Brain microvascular endothelial cell (primary cell): Measurements from ENCODE around the gene PDXK.

Experiments
- DNase-seq: peaks from one replicate; pipeline ENCODE4 v3.0.0-alpha.2; 2020
- H3K27ac ChIP-seq: fragments of 250-450 bp; sonication (Bioruptor Pico); 2 replicates; pipeline ENCODE4 v1.5.1; 2020; ENCODE audit warnings: mild to moderate bottlenecking, moderate library complexity
- H3K27me3 ChIP-seq: fragments of 250-450 bp; sonication (Bioruptor Pico); replicated peaks from 2 replicates; pipeline ENCODE4 v1.5.1; 2020; ENCODE audit warnings: mild to moderate bottlenecking
- H3K36me3 ChIP-seq: fragments of 250-450 bp; sonication (Bioruptor Pico); replicated peaks from 2 replicates; pipeline ENCODE4 v1.5.1; 2020; ENCODE audit warnings: mild to moderate bottlenecking
- H3K4me3 ChIP-seq: 2 replicates; pipeline ENCODE4 v1.5.1; 2011; ENCODE audit warnings: low read depth, mild to moderate bottlenecking, control low read depth, low read length, moderate library complexity
- CTCF ChIP-seq: IDR thresholded peaks from 2 replicates; pipeline ENCODE4 v1.5.1; 2011; ENCODE audit warnings: low read depth, mild to moderate bottlenecking, moderate library complexity, low read length, control low read depth, inconsistent platforms; ENCODE audit errors: missing control alignments
- in situ Hi-C: cut with HindIII; loops from 2 replicates; pipeline ENCODE4 v1.10.0; 2017; ENCODE audit warnings: low sequenced_read_pairs, low pct_ligation_motif_present

The PDXK gene

DNA sequence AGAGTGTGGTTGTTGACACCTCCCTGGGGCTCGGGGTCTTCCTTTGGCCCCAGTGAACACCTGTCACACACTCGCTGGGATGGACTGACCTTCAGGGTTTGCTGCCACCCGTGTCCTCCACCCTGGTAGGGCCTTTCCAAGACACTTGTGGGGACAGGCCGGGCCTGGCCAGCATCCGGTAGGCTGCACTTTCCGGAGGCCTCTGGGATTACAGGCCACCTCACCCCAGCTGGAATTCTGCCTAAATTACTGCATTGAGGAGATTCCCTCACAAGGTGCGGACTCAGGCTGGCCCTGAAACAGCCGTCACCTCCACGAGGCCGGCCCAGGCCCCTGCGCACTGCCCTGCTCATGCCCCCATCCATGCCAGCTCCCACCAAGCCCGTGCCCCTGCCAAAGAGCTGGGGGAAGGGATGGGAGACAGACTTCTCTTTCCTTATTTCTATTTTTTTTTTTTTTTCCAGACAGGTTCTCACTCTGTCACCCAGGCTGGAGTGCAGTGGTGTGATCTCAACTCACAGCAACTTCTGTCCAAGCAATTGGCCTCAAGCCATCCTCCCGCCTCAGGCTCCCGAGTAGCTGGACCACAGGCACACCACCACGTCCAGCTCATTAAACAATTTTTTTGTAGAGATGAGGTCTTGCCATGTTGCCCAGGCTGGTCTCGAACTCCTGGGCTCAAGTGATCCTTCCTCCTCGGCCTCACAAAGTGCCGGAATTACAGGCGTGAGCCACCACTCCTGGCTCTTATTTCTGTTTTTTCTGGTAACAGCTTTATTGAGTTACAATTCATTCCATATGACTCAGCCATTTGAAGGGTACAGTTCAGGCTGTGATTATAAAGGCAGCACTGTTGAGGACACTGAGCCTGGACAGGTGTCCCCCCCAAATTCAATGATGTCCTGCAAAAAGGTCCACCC lies 45.9 kb downstream of the PDXK start:
- DNase-seq: no peak
- in situ Hi-C loops: no loop called here
- Histone ChIP-seq H3K27ac (no peak overlapping the region), H3K27me3 (no peaks in the 10 kb centered on the region), H3K4me3 (no peak overlapping the region), H3K36me3 (peaks cover 15% of the 10 kb centered on the region)
- TF ChIP-seq CTCF: no peak

DNA sequence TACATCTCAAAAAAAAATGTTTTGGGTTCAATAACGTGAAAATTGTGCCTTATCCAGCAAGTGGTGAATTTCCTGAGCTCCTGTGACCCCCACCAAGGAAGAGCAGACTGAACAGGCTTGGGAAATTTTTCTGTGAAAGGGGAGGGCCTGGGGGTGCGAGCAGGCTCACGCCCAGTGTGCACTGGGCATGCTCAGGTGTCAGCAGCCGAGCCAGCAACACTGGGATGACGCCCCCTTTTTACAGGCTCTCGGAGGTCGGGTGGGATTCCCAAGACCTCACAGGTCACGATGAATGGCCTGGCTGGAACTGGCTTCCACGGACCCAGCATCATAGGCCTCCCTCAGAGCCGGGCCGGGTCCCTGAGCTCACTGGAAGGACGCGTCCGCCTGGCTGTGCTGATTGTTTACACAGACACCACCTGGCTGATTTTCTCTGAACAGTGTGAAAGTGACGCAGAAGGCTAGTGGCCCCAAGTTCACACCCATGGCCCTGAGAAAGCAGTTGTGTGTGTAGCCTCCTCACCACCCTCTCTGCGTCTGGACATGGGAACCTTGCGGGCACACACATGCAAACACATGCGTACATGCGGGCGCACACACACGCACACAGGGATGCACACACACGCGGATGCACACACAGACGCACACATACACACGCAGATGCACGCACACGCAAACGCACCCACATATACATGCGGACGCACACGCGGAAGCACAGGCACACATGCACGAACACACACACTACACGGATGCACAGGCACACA lies 48.0 kb downstream of the PDXK start:
- no peak for DNase-seq
- no peak overlapping the region for H3K4me3 ChIP-seq
- TF ChIP-seq CTCF: no peak
- H3K27me3 ChIP-seq: no peaks in the 10 kb centered on the region
- H3K36me3 ChIP-seq: peaks cover 8% of the 10 kb centered on the region
- in situ Hi-C loops: no loop called here
- no peak overlapping the region for H3K27ac ChIP-seq

GRCh38 chr21:43767498-43767983 lies 48.6 kb downstream of the PDXK start:
- in situ Hi-C loops: no loop called here
- Histone ChIP-seq H3K27ac (peak overlapping the region; percentile 65), H3K36me3 (peaks cover 8% of the 10 kb centered on the region), H3K27me3 (no peaks in the 10 kb centered on the region), H3K4me3 (no peak overlapping the region)
- TF ChIP-seq CTCF: no peak
- DNase-seq: no peak

- DNase-seq: peak; percentile 75
- no peak for TF ChIP-seq CTCF
- Histone ChIP-seq H3K4me3 (no peak overlapping the region), H3K27me3 (no peaks in the 10 kb centered on the region), H3K36me3 (peaks cover 11% of the 10 kb centered on the region), H3K27ac (peak overlapping the region; percentile 65)
- in situ Hi-C loops: no loop called here
Observed at GRCh38 chr21:43767984-43768867, 49.3 kb downstream of the PDXK start.

DNA sequence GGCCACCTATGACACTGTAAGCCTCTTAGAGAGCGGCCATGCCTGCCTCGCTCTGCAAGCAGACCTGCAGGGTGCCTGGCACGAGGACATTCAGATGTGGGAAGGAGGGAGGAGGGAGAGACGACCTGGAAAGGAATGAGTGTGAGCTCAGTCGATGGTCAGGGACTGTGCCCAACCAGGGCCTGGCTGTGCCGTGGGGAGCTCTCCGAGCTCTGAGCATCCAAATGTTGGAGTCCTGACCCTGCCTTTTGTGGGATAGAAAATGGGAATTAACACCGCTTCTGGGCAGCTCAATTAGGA lies 49.9 kb downstream of the PDXK start:
- peak overlapping the region; percentile 65 for H3K27ac ChIP-seq
- no peak for DNase-seq
- no peaks in the 10 kb centered on the region for H3K27me3 ChIP-seq
- in situ Hi-C loops: no loop called here
- peaks cover 14% of the 10 kb centered on the region for H3K36me3 ChIP-seq
- no peak for TF ChIP-seq CTCF
- no peak overlapping the region for H3K4me3 ChIP-seq
